Measurements from ENCODE around the gene TCF7L2.

The TCF7L2 gene

DNA sequence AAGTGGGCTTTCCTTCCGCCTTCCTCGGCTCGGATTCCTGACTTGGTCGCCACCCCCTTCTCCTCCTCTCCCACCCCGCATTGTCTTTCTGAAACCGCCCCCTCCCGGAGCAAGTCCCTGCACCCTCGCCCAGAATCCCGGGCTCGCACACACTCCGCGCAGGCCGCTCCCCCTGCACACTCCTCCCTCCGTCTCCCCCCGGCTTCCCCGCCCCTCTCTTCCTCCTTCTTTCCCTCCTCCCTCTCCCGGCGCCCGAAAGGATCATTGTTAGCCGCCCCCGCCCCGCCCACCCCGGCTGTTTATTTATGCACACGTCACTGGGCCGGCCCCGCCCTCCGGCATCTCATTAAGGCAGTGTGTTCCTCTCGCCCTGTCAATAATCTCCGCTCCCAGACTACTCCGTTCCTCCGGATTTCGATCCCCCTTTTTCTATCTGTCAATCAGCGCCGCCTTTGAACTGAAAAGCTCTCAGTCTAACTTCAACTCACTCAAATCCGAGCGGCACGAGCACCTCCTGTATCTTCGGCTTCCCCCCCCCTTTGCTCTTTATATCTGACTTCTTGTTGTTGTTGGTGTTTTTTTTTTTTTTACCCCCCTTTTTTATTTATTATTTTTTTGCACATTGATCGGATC, at the start of gene TCF7L2:
TSS of gene TCF7L2 (plus strand) at position 373 of the 633 bp plus-strand sequence. CDS start 510 bp downstream, outside the sequence.
- no peak for DNase-seq (ENCODE audit: low read depth, low spot score)

- no peak for DNase-seq (ENCODE audit: low read depth, low spot score)
Observed at GRCh38 chr10:112902730-112903129, 47.3 kb upstream of the TCF7L2 start.

DNA sequence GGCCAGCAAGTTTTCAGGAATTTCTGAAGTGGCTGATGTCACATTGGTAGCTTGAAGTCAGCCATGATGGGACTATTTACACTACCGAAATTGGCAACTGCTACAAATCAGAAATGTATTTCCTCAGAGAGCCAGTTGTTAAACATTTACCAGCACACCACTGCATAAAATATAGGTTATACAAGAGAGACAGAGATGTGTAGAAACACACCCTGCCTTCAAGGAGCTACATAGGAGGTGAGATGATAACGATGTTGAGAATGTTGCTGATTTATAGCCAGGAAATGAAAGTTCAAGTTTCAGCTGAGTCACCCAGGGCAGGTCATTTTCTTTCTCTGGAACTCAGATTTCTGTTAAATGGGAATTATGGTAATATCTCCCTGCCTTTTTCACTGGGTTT, 46.0 kb upstream of the TCF7L2 start:
- DNase-seq (ENCODE audit: low read depth, low spot score), result no peak

DNA sequence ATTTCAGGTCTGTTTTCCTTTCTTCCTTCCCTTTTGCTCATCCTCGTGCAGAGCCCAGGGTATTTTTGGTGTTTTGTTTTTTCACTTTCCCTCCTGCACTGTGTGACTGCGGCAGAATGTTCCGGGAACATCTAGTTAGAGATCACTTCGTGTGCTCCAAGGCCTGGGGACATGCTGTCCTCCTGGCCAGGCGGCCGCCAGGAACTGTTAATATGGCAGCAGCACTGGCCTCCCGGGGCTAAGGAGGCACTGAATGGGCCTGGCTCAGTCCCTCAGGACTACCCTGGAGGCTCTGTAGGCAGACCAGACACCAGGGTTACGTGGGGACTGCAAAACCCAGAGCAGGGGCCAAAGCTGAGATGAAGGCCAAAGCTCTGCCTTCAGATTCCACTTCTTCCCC, 43.1 kb upstream of the TCF7L2 start:
- DNase-seq (ENCODE audit: low read depth, low spot score), result no peak

- no peak for DNase-seq (ENCODE audit: low read depth, low spot score)
Observed at GRCh38 chr10:112907893-112908292, 42.2 kb upstream of the TCF7L2 start.

DNA sequence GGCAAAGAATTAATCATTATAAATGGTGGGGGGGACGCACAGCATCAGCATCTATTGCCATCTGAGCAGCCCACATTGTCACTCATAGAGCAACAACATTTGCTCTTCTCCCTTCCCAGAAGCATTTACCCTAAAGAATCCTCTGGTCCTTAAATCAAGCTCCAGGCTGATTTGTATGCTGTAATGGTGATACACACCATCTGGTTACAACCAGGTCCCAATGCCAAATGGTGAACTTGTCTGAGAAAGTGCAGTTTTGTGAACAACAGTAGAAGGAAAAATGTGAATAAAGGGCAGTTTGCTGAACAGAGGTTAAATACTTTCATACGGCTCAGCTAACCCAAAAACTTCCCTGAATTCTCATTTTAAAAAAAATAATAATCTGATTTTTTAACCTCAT, 38.8 kb upstream of the TCF7L2 start:
- no peak for DNase-seq (ENCODE audit: low read depth, low spot score)

DNA sequence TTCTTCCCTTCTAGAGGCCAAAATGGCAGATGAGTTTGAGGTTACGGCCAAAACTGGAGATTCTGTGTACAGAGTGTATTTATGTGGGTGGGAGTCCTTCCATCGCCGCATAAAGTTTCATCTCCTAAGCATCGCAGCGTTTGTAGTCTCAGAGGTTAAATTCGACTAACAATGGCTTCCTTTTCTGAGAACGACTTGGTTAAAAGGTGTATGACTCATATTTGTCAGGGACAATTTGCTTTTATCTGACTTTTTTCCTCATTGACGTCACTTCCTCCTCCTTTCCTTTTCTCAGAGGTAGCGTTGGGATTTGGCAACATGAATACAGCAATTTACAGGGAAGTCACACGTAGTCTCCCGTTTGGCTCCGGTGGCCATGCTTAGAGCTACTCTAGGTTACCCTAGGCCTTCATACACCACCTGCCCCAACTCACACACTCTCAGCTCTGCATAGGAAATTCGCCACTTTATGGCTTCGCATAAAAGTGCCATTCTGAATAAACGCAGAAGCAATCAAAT, 37.6 kb upstream of the TCF7L2 start:
- no peak for DNase-seq (ENCODE audit: low read depth, low spot score)

- DNase-seq (ENCODE audit: low read depth, low spot score), result no peak
Observed at GRCh38 chr10:112913255-112913654, 36.8 kb upstream of the TCF7L2 start.

GRCh38 chr10:112913661-112914287, 36.3 kb upstream of the TCF7L2 start:
- no peak for DNase-seq (ENCODE audit: low read depth, low spot score)

GRCh38 chr10:112914288-112914952, 35.6 kb upstream of the TCF7L2 start:
- DNase-seq (ENCODE audit: low read depth, low spot score), result no peak

DNA sequence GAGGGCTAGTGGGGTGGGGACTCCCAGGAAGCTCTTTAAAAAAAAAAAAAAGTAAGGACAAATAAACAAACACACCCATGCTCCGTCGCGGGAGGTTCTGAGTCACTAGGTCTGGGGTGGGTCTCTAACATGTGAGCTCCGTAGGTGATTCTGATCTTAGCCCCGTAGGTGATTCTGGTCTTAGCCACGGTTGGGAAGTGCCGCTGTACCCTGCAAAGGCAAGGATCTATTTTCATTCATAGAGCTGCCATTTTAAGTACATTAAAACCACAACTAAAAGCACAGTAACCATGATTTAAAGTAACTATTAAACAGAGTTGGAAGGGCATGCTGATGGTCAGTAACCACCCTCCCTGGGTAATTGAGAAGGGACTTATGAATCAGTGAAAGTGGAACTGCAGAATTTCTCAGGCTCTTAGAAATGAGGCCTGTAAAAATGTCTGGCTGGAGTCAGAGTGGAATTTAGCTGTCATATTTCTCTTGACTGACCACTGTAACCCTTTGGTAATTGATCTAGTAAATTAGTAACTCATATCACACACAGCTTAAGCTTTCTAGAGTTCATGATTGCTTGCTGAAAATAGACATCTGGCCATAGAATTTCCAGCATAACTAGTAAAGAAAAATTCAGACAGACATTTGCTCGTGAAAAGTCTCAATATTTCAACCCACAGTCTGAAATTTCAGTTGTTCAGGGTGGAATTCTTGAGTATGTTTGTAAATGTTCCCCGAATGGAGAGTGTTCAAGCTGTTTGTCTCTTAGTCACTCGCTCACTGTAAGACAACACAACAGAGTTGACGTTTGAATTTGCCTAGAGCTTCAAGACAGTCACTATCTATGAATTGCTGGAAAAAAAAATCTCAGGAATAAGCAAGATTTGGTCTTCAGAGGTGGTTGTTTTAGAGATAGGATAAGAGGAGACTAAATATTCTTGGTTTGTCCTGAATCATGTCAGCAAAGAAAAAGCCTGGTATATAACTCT, 34.2 kb upstream of the TCF7L2 start:
- DNase-seq (ENCODE audit: low read depth, low spot score), result no peak

DNA sequence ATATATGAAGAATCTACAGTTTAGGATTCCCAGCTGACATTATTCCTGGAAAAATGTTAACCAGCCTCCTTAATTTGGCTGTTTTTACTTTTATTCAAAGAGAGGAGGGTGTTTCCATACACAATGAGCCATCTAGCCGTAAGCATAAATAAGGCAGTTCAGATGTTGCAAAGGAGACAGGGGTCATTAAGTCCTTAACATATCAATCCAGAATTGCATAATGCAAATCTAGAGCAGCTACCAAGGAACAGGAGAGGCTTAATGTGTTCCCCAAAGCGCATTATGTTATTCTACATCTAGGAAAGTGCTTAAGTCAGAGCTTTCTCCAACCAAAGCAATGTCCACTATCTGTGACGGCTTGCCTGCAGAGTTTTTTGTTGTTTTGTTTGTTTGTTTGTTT, 32.4 kb upstream of the TCF7L2 start:
- DNase-seq (ENCODE audit: low read depth, low spot score), result no peak

DNA sequence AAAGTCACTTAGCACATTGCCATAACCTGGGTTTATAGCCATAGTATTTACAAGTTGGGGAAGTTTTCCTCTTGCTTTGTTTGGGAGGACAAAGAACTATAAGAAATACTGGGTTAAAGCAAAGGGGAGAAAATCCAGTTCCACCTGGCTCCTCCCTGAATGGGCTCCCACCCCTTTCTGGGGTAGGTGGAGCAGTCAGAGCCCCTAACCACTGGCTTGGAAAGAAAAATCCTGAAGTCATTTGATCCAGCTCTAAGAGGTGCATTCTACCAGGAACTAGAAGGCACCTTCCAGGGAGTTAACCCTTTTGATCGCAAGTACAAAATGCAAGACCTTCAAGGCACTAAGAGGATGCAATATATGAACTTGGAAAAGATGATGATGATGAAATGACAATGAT, 31.3 kb upstream of the TCF7L2 start:
- DNase-seq (ENCODE audit: low read depth, low spot score), result no peak

DNA sequence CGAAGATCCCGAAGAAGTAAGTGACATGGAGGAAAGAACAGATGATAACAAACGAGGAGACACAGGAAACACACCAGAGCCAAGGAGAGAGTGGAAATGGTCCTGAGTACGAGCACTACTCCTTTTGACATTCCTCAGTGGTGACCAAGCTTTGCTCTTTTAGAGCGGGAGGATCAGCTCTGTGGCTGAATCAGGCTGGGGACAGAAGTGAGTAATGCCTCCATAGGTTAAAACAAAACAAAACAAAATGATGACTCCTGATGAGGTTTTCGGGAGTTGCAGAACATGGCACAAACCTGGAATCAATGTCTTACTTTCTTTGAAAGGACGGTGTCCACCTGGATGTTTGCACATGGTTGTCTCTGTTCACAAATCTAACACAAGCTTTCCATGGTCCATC, 30.3 kb upstream of the TCF7L2 start:
- DNase-seq (ENCODE audit: low read depth, low spot score), result no peak

GRCh38 chr10:112926906-112927688, 22.9 kb upstream of the TCF7L2 start:
- no peak for DNase-seq (ENCODE audit: low read depth, low spot score)

GRCh38 chr10:112927980-112928379, 22.1 kb upstream of the TCF7L2 start:
- no peak for DNase-seq (ENCODE audit: low read depth, low spot score)

DNA sequence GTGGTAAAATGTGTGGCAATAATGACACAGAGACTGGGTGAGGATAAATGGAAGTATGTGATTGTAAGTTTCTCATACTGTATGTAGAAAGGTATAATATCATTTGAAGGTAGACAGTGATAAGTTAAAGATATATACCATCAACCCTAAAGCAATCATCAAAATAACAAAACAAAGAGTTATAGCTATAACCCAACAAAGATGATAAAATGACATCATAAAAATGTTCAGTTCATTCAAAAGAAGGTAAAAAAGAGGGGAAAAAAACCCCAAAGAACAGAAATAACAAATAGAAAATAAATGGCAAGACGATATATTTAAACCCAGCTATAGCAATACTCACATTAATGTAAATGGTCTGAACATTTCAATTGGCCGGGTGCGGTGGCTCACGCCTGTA, 17.4 kb upstream of the TCF7L2 start:
- DNase-seq (ENCODE audit: low read depth, low spot score), result no peak

GRCh38 chr10:112934193-112934592, 15.9 kb upstream of the TCF7L2 start:
- DNase-seq (ENCODE audit: low read depth, low spot score), result no peak

GRCh38 chr10:112938808-112939482, 11.1 kb upstream of the TCF7L2 start:
- DNase-seq (ENCODE audit: low read depth, low spot score), result no peak

GRCh38 chr10:112945811-112946210, 4.2 kb upstream of the TCF7L2 start:
- no peak for DNase-seq (ENCODE audit: low read depth, low spot score)

Measured in activated CD4-positive, CD25-positive, alpha-beta regulatory T cell treated with anti-CD3 and anti-CD28 coated beads, Interleukin-2, amount 50 U/mL, for 16 hours (primary cell).